ENCODE measurements around the gene KRTAP27-1. TPM values are rescaled to one million over a fixed set of nuclear protein-coding genes. Genes with fewer than 3 reads are reported as not detected.

The KRTAP27-1 gene
- total RNA-seq, 6 donors from 2014 or later: not detected

DNA sequence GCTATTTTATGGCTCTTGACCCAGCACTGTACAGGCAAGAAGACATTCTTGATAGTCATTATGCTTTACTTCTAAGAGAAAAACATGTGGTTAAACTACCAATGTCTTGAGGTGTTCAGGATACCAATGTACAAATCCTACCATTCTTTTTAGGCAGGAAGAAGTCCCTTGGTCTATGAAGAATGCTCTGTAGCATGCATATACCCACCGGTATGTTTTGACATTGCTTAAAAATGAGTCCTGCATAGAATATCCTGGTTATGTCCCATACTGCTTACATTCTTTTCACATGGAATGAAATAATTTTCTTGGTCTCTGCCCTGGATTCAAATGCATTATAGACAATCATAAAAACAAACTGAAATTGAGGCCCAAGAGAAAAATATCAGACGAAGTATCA lies 4.8 kb downstream of the KRTAP27-1 start:
- Histone ChIP-seq H3K27ac (no peak overlapping the region), H3K4me1 (no peaks in the 10 kb centered on the region), H3K4me3 (no peak overlapping the region), H3K9me3 (no peaks in the 10 kb centered on the region), H3K27me3 (no peaks in the 10 kb centered on the region), H3K36me3 (no peaks in the 10 kb centered on the region)
- TF ChIP-seq EP300 (IDR thresholded peaks at IDR 0.05): no peak
- TF ChIP-seq POLR2AphosphoS5 (IDR thresholded peaks at IDR 0.05): no peak
- TF ChIP-seq, protein P1, sequence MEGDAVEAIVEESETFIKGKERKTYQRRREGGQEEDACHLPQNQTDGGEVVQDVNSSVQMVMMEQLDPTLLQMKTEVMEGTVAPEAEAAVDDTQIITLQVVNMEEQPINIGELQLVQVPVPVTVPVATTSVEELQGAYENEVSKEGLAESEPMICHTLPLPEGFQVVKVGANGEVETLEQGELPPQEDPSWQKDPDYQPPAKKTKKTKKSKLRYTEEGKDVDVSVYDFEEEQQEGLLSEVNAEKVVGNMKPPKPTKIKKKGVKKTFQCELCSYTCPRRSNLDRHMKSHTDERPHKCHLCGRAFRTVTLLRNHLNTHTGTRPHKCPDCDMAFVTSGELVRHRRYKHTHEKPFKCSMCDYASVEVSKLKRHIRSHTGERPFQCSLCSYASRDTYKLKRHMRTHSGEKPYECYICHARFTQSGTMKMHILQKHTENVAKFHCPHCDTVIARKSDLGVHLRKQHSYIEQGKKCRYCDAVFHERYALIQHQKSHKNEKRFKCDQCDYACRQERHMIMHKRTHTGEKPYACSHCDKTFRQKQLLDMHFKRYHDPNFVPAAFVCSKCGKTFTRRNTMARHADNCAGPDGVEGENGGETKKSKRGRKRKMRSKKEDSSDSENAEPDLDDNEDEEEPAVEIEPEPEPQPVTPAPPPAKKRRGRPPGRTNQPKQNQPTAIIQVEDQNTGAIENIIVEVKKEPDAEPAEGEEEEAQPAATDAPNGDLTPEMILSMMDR (IDR thresholded peaks at IDR 0.05): no peak
- no peak for TF ChIP-seq POLR2A (IDR thresholded peaks at IDR 0.05)
- WGBS, 2 donors: 70 to 94% methylated on average over 2 of the region's 2 CpGs
- DNase-seq: no peak
- no peak for ATAC-seq (ENCODE audit: low FRiP score in 2 of 2)

DNA sequence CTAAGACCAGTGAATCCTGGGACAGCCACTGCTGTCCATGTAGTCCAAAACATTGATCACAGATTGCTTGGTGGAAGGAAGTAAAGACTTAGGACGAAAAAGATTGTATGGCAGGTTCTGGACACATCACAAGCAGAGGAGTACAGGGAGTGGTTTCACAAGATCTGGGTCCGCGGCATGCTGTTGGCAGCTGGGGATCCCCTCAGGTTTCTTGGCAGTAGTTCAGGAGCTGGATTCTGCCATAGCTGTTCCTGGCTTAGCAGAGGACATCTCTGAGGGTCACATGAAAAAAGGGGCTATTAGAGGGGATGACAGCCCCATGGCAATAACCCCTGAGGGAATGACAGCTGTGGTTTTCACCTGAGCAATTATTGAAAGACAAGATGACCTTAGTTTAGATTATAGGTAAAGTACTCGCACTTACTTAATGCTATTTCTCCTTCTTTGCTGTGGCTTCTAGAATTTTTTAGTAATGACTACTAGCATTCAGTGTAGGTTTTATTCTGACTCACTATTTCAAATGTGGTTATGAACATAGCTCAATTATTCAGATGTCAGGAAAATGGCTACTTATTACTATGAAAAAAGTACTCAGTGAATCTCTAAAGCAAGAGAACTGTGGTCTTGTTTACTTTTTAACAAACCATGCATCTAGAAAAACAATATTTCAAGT lies 8.2 kb downstream of the KRTAP27-1 start:
- WGBS, 2 donors: 88 to 92% methylated on average over 4 of the region's 4 CpGs
- Histone ChIP-seq H3K27ac (no peak overlapping the region), H3K4me3 (no peak overlapping the region), H3K9me3 (no peaks in the 10 kb centered on the region), H3K36me3 (no peaks in the 10 kb centered on the region), H3K4me1 (no peaks in the 10 kb centered on the region), H3K27me3 (no peaks in the 10 kb centered on the region)
- DNase-seq: no peak
- ATAC-seq (ENCODE audit: low FRiP score in 2 of 2): no peak
- no peak for TF ChIP-seq EP300 (IDR thresholded peaks at IDR 0.05)
- TF ChIP-seq, protein P1 (IDR thresholded peaks at IDR 0.05): no peak
- TF ChIP-seq POLR2AphosphoS5 (IDR thresholded peaks at IDR 0.05): no peak
- TF ChIP-seq POLR2A (IDR thresholded peaks at IDR 0.05): no peak

DNA sequence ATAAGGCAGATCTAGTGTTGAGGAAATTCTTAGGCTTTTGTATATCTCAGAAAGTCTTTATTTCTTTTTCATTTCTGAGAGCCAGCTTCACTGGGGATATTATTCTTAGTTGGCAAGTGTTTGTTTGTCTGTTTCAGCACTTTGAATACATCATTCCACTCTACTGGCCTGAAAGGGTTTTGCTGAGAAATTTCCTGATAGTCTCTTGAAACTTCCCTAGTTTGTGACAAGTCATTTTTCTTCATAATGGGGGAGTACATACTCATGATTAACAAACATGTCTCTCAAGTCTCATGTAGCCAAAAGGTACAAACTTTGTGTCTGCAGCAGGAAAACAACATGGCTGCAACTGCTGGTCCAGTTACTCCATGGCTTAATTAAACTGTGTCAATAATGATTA lies 11.1 kb downstream of the KRTAP27-1 start:
- Histone ChIP-seq H3K9me3 (no peaks in the 10 kb centered on the region), H3K4me3 (no peak overlapping the region), H3K27me3 (no peaks in the 10 kb centered on the region), H3K27ac (no peak overlapping the region), H3K4me1 (no peaks in the 10 kb centered on the region), H3K36me3 (no peaks in the 10 kb centered on the region)
- DNase-seq: no peak
- no peak for ATAC-seq (ENCODE audit: low FRiP score in 2 of 2)
- TF ChIP-seq, protein P1 (IDR thresholded peaks at IDR 0.05): no peak
- TF ChIP-seq EP300 (IDR thresholded peaks at IDR 0.05): no peak
- no peak for TF ChIP-seq POLR2AphosphoS5 (IDR thresholded peaks at IDR 0.05)

DNA sequence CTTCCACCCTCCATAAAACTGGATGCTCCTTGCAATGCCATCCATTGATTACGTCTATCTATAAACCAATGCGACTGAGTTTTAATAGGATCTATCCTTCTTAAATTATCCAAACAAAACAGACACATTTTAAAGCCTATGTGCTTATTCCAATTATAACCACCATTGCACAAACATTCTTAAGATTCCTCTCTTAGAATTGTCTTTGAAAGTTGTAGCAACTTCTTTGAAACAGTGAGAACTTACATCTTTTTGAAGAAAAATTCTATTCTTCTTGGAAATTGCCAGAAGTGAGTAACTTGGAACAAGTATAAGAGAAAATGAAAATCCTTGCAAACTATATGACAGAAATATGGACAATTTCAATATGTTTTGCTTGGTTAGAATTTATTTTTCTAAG lies 17.3 kb downstream of the KRTAP27-1 start, which contains the start of gene KRTAP26-1:
TSS of gene KRTAP26-1 (minus strand) at position 101 of the 400 bp plus-strand sequence. CDS start 280 bp downstream, outside the sequence.
- ATAC-seq (ENCODE audit: low FRiP score in 2 of 2) (no peak), DNase-seq (no peak)
- no peak within 1 kb of the TSS for H3K4me3 ChIP-seq
- no peaks in the 10 kb centered on the region for H3K36me3 ChIP-seq
- 91 to 99% methylated on average over 2 of the region's 2 CpGs for WGBS, 2 donors
- no peaks in the 10 kb centered on the region for H3K9me3 ChIP-seq
- TF ChIP-seq, protein P1 (IDR thresholded peaks at IDR 0.05): no peak
- TF ChIP-seq POLR2A (IDR thresholded peaks at IDR 0.05) (no peak), POLR2AphosphoS5 (IDR thresholded peaks at IDR 0.05) (no peak), EP300 (IDR thresholded peaks at IDR 0.05) (no peak)
- no peaks in the 10 kb centered on the region for H3K4me1 ChIP-seq
- no peaks in the 10 kb centered on the region for H3K27me3 ChIP-seq
- H3K27ac ChIP-seq: no peak within 1 kb of the TSS

DNA sequence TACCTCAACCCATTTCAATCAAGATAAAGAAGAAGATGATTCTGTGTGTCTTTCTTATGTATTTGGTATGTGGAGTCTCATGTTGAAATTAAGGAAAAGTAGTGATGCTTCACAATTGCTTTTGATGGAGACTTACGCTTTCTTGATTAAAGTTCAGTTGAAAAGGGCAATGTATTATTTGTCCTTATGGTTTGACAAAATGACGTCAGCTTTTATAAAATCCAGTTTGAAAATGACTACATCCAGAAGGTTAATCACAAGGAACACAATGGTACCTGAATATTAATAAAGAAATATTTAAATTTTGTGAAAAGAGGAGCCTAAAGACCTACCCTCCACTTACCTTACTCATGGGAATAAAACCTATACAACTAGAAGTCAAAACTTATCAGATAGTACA lies 21.8 kb downstream of the KRTAP27-1 start:
- no peak overlapping the region for H3K27ac ChIP-seq
- H3K4me3 ChIP-seq: no peak overlapping the region
- 84 to 90% methylated on average over 2 of the region's 2 CpGs for WGBS, 2 donors
- H3K9me3 ChIP-seq: no peaks in the 10 kb centered on the region
- no peaks in the 10 kb centered on the region for H3K4me1 ChIP-seq
- TF ChIP-seq, protein P1 (IDR thresholded peaks at IDR 0.05): no peak
- TF ChIP-seq POLR2AphosphoS5 (IDR thresholded peaks at IDR 0.05) (no peak), POLR2A (IDR thresholded peaks at IDR 0.05) (no peak), EP300 (IDR thresholded peaks at IDR 0.05) (no peak)
- DNase-seq (no peak), ATAC-seq (ENCODE audit: low FRiP score in 2 of 2) (no peak)
- no peaks in the 10 kb centered on the region for H3K27me3 ChIP-seq
- H3K36me3 ChIP-seq: no peaks in the 10 kb centered on the region
